K562 (cell line): Measurements from ENCODE around the gene PPP2R2D. TPM values are rescaled to one million over a fixed set of nuclear protein-coding genes. Genes with fewer than 3 reads are reported as not detected.

Source experiments
- ATAC-seq: fragments of 200-7000 bp; cut with Tn5 transposase; 3 replicates; pipeline ENCODE4 v1.9.1; 2020; ENCODE audit warnings: moderate library complexity
- BruUV-seq: library from RNA; stranded (reverse); fragments of 400-500 nt; replicated peaks from 2 replicates; lab custom pipeline; 2021; lab: Mats Ljungman, UMichigan
- CTCF ChIA-PET: fragments of 300-600 bp; formaldehyde crosslinking; extraction: SDS; loops from one replicate; lab custom pipeline; 2021; ENCODE audit warnings: low intra/inter-chr PET ratio; lab: Yijun Ruan, JAX
- POLR2A ChIA-PET: fragments of 300-600, 350-650 bp; sonication (Branson Sonifier 250); formaldehyde crosslinking; extraction: SDS; loops from one replicate; lab custom pipeline; 2021; ENCODE audit warnings: antibody characterized with exemption, inconsistent platforms; lab: Yijun Ruan, JAX
- DNase-seq, 4 experiments: peaks; one replicate each; pipeline versions ENCODE4 v3.0.0 to v3.0.0-alpha.2; 2011 to 2018; ENCODE audit warnings: low spot score in 3 of 4, mixed read lengths in 3 of 4; ENCODE audit errors: extremely low read depth in 1 of 4
- FAIRE-seq: peaks from 2 replicates; lab custom pipeline; 2011; peaks lifted over from hg19 to GRCh38; lab: Jason Lieb, UNC
- H2AFZ ChIP-seq: 2 replicates; pipeline ENCODE4 v1.6.0; 2011; ENCODE audit warnings: low read depth, low read length, control low read depth, inconsistent platforms
- H3K27ac ChIP-seq: fragments of 200-600 bp; 3 replicates; pipeline ENCODE4 v1.8.0; 2011; ENCODE audit warnings: low read depth, mild to moderate bottlenecking, control low read depth, inconsistent platforms, low read length, moderate library complexity, mixed read lengths; ENCODE audit errors: extremely low read depth
- H3K27me3 ChIP-seq, 2 experiments: fragments of 300-600 bp in 1 of 2; 2 replicates in 1 of 2; 3 replicates in 1 of 2; pipeline versions ENCODE4 v1.6.0 to v1.8.0; 2011; ENCODE audit warnings: inconsistent platforms in 2 of 2, low read length in 2 of 2, mild to moderate bottlenecking in 1 of 2, mixed read lengths in 1 of 2, moderate library complexity in 1 of 2; ENCODE audit not compliant: control insufficient read depth in 2 of 2, insufficient read depth in 2 of 2
- H3K36me3 ChIP-seq: fragments of 300-600 bp; 3 replicates; pipeline ENCODE4 v1.8.0; 2011; ENCODE audit warnings: mild to moderate bottlenecking, low read length, inconsistent platforms; ENCODE audit not compliant: control insufficient read depth, insufficient read depth
- H3K4me1 ChIP-seq, 2 experiments: fragments of 200-600 bp in 1 of 2; replicated peaks in 1 of 2; 2 replicates in 1 of 2; 3 replicates in 1 of 2; pipeline versions ENCODE4 v1.5.1 to v1.8.0; 2011; ENCODE audit warnings: inconsistent platforms in 2 of 2, low read length in 2 of 2, mild to moderate bottlenecking in 1 of 2, mixed read lengths in 1 of 2, moderate library complexity in 1 of 2; ENCODE audit not compliant: control insufficient read depth in 2 of 2, insufficient read depth in 2 of 2
- H3K4me2 ChIP-seq: 2 replicates; pipeline ENCODE4 v1.6.1; 2011; ENCODE audit warnings: low read length, control low read depth, inconsistent platforms, mixed read lengths; ENCODE audit not compliant: insufficient read depth
- H3K4me3 ChIP-seq: fragments of 200-600 bp; sonication (generic), shearing (Covaris generic); 2 replicates; pipeline ENCODE4 v1.5.1; 2016; ENCODE audit warnings: control low read depth, inconsistent platforms
- H3K79me2 ChIP-seq: fragments of 200-600 bp; 3 replicates; pipeline ENCODE4 v1.8.0; 2011; ENCODE audit warnings: low read length, inconsistent platforms; ENCODE audit not compliant: control insufficient read depth, insufficient read depth
- H3K9ac ChIP-seq, 2 experiments: 2 replicates each; pipeline versions ENCODE4 v1.6.0 to v1.6.1; 2011; ENCODE audit warnings: low read depth in 2 of 2, low read length in 2 of 2, control low read depth in 1 of 2, inconsistent platforms in 1 of 2, mild to moderate bottlenecking in 1 of 2, mixed read lengths in 1 of 2; ENCODE audit not compliant: insufficient read depth in 1 of 2
- H3K9me1 ChIP-seq: one replicate; pipeline ENCODE4 v1.6.0; 2011; ENCODE audit warnings: inconsistent platforms, mild to moderate bottlenecking, low read length, moderate library complexity; ENCODE audit not compliant: control insufficient read depth, insufficient read depth
- H3K9me3 ChIP-seq: replicated peaks from 2 replicates; pipeline ENCODE4 v1.5.1; 2011; ENCODE audit warnings: low read depth, low read length, inconsistent platforms; ENCODE audit not compliant: control insufficient read depth, insufficient read depth
- H4K20me1 ChIP-seq: replicated peaks from 2 replicates; pipeline ENCODE4 v1.6.1; 2011; ENCODE audit warnings: low read length, inconsistent platforms, mixed read lengths; ENCODE audit not compliant: control insufficient read depth, insufficient read depth
- CSDE1 ChIP-seq, 2 experiments: fragments of 450-650 bp; IDR thresholded peaks; 2 replicates each; pipeline ENCODE4 v1.6.1; 2016; ENCODE audit warnings: mild to moderate bottlenecking in 1 of 2
- KLF1 ChIP-seq: fragments of 450-650 bp; IDR thresholded peaks from 2 replicates; pipeline ENCODE4 v1.6.1; 2016; ENCODE audit warnings: missing genetic modification characterization, missing compliant biosample characterization
- ZBTB33 ChIP-seq: sonication (generic); formaldehyde crosslinking; IDR thresholded peaks from 2 replicates; pipeline ENCODE4 v1.8.1; 2023; ENCODE audit warnings: mild to moderate bottlenecking, missing genetic modification reagents
- WGBS: fragments of 100-300 bp; shearing (Covaris generic); methylation state at CpG from one replicate; pipeline ENCODE4 v1.1.6; 2016; ENCODE audit warnings: low coverage, mixed read lengths; ENCODE audit not compliant: insufficient coverage; ENCODE audit errors: missing lambda C conversion rate; 5-methylcytosine and 5-hydroxymethylcytosine counted together
- in situ Hi-C: fragments of 300-500 bp; cut with MboI; formaldehyde crosslinking; loops from 4 replicates; pipeline ENCODE4 v1.15.0; 2018; ENCODE audit warnings: inconsistent platforms, mixed read lengths
- intact Hi-C: fragments of 100-400 bp; cut with micrococcal nuclease; formaldehyde crosslinking; loops from 2 replicates; pipeline ENCODE4 v1.14.2; 2022
- polyA plus RNA-seq, 8 experiments: library from polyadenylated mRNA; depleted of rRNA in 4 of 8; stranded (reverse) in 5 of 8; unstranded in 3 of 8; fragments of >200 nt; fragmentation: Nextera tagmentation in 2 of 8; fragmentation: Illumina TruSeq in 1 of 8; extraction: Ambion mirVana in 2 of 8; extraction: Trizol in 1 of 8; gene quantifications; 2 replicates each; pipeline versions ENCODE4 v1.2.1 to v1.2.3, GENCODE V29; 2011 to 2014; ENCODE audit warnings: inconsistent platforms in 1 of 8, missing spikeins in 1 of 8
- total RNA-seq, 7 experiments: library from RNA; depleted of rRNA in 6 of 7; stranded (reverse); fragments of >200 nt in 6 of 7; fragmentation: Illumina TruSeq in 2 of 7; extraction: Trizol in 2 of 7; gene quantifications; 2 replicates each; pipeline versions ENCODE4 v1.2.1 to v1.2.3, GENCODE V29; 2011 to 2021; ENCODE audit warnings: low replicate concordance in 1 of 7

Gene PPP2R2D
- total and polyA plus RNA-seq, 9 of the 15 experiments (the other 6 are each of a cell fraction or from before 2014, with no cell fraction given): 1.9 to 37.0 (median 26.8) TPM

GRCh38 chr10:131982796-131983195 lies 82.0 kb downstream of the PPP2R2D start:
- H3K9ac ChIP-seq: peak overlapping the region; percentile 71 to 94; a peak in 3 of 4 replicates
- POLR2A ChIA-PET: no interaction called here
- no peaks in the 10 kb centered on the region for H3K27me3 ChIP-seq
- TF ChIP-seq KLF1 (tag): no peak
- peak; percentile 93 for TF ChIP-seq ZBTB33
- TF ChIP-seq CSDE1 (IDR thresholded peaks at IDR 0.05): no peak
- H3K4me1 ChIP-seq: peaks cover 25 to 35% of the 10 kb centered on the region in 2 experiments; a peak in 4 of 5 replicates
- in situ Hi-C loops (no loop called here), intact Hi-C loops (loop anchor here (5.0 to 10.0 kb wide), 2 partner anchors 40 to 78 kb away; partner anchors contain the start of gene PPP2R2D)
- peaks cover 18% of the 10 kb centered on the region for H4K20me1 ChIP-seq
- H3K27ac ChIP-seq: peak overlapping the region; percentile 79; the same call in 2 of the 3 replicates
- peak overlapping the region; percentile 68 for H3K4me3 ChIP-seq
- WGBS: 78% methylated on average over 3 of the region's 21 CpGs
- CTCF ChIA-PET: no interaction called here
- no peaks in the 10 kb centered on the region for H3K9me1 ChIP-seq
- H3K9me3 ChIP-seq: no peaks in the 10 kb centered on the region
- H3K36me3 ChIP-seq: peaks cover 16% of the 10 kb centered on the region
- peak overlapping the region; percentile 84 for H3K4me2 ChIP-seq
- peak overlapping the region; percentile 76; the same call in 1 of the 2 replicates for H2AFZ ChIP-seq
- no TSS peak for BruUV-seq
- peaks cover 50% of the 10 kb centered on the region for H3K79me2 ChIP-seq
- ATAC-seq (no peak), DNase-seq (no peak), FAIRE-seq (no peak)
